Activated CD4-positive, alpha-beta T cell treated with anti-CD3 and anti-CD28 coated beads for 48 hours (primary cell): Measurements from ENCODE around the gene PKN2.

Experiments used
- DNase-seq: peaks from one replicate; pipeline ENCODE4 v3.0.0-alpha.2; 2020

Gene PKN2

DNA sequence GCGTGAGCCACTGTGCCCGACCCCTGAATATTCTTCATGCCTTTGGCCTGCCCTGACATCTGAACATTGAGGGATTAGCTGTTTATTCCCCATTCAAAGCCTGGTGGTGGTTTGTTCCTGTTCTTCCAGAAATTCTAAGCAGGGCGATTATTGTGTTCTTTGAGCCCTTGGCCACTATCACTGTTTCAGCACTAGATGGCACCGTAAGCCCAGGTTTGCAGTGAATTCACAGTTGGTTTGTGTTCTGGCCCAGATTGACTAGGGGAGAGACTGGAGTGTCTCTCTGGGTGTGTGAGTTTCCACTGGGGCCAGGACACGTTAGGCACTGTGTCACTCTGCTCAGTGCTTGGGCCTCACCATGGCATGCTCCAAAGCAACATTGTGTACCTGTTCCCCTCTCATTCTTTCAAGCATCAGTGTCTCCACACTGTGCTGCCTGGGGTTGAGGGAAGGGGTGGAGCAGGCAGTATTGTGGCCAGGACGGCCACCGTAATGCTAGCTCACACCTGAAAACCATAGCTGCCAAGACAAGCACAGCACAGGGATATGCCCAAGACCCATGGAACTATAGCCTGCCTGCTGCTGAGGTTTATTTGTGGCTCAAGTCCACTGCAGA is 52.7 kb downstream of the PKN2 start:
- DNase-seq: peak; percentile 55

DNA sequence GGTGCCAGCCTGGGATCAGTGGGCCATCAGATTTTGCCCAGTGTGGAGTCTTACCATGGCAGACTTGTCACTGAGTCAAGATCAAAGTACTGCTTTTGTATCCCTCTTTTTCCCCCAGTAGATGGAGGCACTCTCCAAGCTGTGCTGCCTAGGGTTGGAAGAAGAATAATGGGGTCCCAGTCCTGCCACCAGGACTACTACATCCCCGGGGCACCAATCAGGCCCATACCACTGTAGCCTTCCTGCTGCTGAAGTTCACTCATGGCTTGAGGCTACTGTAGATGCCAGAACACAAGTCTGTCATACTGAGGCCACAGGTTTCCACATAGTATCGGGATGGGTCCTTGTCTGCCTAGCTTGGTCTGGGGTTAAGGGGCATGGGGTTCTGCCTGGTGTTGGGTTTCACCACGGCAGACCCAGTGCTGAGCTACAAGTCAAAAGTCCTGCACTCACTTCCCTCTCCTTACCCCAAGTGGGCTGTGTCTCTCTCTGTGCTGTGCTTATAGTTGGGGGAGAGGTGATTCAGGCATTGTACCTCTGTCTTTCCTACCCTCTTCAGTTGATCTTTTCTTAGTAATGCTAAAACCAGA is 53.4 kb downstream of the PKN2 start:
- DNase-seq: no peak

DNA sequence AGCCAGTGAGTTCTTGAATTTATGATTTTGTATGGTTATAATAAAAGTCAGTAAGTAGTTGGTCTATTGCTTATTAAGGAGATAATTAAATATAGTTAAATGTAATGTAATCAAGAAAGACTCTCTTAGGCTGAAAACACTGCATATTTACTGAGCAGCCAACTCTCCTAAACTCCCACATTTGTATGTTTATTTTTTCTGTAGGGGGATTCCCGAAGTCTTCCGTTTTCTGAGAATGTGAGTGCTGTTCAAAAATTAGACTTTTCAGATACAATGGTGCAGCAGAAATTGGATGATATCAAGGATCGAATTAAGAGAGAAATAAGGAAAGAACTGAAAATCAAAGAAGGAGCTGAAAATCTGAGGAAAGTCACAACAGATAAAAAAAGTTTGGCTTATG is 56.7 kb downstream of the PKN2 start:
- no peak for DNase-seq

DNA sequence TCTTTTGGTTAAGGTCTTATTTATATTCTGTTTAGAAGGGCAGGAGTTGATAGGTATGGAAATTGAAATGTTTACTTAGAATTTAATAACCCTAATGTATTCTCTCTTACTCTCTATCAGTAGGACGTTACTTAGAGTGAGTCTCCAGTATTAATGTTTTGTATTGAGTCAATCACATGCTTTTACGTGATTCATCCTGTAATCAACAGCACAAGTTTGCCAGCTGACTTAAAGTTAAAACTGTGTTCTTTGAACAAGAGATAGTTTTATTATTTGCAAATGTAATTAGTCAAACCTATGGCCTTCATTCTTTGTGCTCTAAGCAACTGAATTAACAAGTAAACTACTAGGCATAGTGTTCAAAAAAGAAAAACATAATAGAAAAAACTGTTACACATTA is 57.3 kb downstream of the PKN2 start:
- DNase-seq: no peak

DNA sequence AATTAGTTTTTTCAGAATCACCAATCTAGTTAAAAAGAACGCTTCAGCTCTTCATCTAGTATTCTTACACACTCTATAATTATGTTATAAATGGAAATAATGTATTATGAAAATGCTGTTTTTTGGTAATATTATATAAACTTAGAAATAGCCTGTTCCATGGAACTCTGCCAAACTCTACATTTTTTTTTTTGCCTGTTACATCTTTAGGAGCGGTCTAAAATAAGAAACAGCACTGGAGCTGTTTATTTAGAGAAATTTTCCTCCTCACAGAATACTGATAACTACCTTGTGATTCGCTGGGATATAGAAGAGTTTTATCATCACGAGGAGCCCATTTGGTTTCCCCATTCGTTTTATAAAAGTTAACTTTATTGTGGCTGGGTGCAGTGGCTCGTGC is 58.5 kb downstream of the PKN2 start:
- DNase-seq: no peak

DNA sequence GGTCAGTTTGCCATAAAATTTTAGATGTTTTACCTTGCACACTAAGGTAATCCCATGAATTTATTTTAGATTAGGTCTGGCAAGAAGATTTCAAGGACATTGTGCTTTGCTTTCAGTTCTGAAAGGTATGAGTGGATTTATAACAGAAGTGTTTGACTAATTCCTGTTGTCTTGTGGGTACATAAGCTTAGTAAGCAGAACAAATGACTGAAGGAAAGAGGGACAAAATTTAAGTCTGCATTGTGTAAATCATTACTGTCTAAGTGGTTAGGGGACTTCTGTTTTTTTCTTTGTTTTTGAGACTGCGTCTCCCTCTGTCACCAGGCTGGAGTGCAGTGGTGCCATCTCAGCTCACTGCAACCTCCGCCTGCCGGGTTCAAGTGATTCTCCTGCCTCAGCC is 60.1 kb downstream of the PKN2 start:
- no peak for DNase-seq

DNA sequence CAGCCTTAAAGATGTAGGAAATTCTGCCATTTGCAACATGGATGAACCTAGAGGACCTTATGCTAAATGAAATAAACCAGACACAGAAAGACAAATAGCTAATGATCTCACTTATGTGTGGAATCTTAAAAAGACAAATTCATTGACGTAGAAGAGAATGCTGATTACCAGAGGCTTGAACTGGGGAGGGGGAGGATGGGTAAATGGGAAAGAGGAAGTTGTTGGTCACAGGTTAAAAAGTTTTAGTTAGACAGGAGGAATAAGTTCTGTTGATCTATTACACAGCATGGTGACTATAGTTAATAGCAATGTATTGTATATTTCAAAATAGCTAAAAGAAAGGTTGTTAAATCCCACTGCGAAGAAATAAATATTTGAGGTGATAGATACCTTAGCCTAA is 62.8 kb downstream of the PKN2 start:
- no peak for DNase-seq

DNA sequence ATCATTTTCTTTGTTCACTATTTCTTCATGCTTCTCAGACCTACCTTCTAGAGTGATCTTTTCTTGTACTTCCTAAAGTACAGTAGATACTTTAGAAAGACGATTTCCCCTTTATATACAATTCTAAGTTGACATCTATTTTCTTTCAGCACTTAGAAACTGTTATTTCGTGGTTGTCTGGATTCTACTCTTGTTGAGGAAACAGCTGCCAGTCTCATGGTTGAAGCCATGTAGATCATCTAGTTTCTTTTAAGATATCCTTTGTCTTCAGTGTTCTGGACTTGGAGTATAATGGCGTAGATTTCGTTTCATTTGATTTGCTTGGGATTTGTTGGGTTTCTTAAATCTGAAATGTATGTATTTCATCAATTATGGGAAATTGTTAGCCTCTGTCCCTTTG is 67.6 kb downstream of the PKN2 start:
- DNase-seq: no peak

DNA sequence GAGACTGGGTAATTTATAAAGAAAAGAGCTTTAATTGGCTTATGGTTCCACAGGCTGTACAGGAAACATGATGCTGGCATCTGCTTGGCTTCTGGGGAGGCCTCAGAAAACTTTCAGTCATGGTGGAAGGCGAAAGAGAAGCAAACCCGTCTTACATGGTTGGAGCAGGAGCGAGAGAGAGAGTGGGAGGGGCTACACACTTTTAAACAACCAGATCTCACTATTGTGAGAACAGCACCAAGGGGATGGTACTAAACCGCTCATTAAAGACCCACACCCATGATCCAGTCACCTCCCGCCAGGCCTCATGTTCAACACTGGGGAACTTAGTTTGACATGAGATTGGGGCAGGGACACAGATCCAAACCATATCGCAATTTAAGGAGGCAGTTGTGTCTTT is 69.4 kb downstream of the PKN2 start:
- DNase-seq: no peak

DNA sequence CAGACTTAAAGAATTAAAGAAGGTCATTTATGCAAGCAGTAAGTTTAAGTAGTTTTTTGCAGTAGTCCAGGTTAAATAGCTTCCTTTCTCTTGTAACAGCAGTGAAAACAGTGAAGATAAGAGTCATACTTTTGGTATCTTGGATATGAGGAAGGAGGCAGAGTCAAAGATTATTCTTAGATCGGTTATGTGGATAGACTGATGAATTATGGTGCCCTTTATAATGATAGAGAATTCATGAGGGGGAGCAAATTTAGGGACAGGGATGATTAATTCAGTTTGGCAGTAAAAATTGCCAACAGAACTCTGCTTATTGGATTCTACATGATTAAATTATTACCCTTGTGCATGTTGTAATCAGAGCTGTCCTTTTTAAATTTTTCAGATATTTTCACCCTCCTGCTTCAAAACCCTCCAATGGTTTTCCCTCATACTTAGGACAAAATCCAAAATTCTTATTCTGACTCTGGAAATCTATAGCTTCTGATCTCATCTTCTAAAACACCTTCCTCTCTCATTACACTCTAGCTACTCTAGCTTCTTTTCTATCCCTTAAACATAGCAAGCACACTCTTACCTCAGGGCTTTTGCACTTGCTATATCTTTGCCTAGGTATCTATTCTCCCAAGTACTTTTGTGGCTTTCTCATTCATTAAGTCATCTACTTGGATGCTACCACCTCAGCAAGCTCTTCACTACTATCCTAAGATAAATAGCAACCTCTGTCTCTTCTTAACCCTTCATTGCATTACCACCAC is 79.8 kb downstream of the PKN2 start:
- DNase-seq: no peak

DNA sequence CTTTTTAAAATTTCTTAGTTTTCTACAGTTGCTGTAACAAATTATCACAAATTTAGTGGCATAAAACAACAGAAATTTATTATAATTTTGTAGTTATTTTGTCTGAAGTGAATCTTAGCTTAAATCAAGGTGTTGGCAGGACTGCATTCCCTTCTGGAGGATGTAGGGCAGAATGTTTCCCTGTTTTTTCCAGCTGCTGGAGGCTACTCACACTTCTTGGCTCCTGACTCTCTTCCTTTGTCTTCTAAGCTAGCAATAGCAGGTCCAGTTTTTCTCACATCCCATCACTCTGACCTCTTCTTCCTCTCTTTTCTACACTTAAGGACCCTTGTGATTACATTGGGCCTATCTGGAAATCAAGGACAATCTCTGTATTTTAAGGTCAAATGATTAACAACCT is 84.1 kb downstream of the PKN2 start:
- no peak for DNase-seq

DNA sequence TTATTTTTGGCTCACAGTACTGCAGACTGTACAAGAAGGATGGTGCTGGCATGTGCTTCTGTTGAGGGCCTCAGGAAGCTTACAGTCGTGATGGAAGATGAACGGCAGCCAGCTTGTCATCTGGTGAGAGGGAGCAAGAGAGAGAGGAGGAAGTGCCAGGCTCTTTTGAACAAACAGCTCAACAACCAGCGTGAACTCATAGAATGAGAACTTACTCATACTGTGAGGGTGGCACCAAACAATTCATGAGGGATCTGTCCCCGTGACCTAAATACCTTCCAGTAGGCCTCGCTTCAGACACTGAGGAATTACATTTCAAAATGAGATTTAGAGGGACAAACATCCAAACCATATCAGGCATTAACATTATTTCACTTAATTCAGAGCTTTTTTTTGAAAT is 84.7 kb downstream of the PKN2 start:
- no peak for DNase-seq

DNA sequence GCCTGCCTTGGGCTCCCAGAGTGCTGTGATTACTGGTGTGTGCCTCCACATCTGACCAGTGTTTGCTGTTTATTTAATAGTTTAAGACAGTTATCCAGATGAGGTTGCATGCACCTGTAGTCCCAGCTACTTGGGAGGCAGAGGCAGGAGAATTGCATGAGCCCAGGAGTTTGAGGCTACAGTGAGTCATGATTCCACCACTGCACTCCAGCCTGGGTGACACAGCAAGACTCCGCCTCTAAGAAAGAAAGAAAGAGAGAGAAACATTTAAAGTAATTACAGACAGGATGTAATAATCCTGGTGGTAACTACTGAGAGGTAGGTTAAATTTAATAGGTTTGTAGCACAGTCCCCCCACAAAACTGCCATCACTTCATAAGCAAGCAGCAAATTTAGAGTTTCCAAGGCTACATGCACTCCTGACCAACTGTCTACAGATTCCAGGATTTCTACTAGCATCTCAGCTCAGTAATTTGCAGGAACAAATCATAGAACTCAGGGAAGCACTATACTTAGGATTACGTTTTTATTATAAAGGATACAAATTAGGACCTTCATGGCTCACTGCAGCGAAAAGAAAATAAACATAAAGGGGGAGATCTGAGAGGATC is 89.6 kb downstream of the PKN2 start:
- peak; percentile 33 for DNase-seq

DNA sequence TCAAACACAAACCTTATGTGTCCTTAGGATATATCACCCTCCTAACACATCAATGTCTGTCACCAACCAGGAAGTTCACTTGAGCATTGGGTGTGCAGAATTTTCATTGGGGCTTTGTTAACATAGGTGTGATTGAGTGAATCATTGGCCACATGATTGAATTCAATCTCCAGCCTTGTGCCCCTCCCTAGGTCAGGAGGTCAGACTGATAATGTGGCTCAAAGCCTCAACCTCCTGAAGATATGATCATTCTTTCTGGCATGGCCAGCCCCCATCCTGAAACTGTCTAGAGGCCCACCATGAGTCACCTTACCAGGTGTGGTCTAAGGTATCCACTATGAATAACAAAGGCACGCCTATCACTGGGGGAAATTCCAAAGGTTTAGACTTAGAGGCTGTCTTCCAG is 90.1 kb downstream of the PKN2 start:
- peak; percentile 58 for DNase-seq

DNA sequence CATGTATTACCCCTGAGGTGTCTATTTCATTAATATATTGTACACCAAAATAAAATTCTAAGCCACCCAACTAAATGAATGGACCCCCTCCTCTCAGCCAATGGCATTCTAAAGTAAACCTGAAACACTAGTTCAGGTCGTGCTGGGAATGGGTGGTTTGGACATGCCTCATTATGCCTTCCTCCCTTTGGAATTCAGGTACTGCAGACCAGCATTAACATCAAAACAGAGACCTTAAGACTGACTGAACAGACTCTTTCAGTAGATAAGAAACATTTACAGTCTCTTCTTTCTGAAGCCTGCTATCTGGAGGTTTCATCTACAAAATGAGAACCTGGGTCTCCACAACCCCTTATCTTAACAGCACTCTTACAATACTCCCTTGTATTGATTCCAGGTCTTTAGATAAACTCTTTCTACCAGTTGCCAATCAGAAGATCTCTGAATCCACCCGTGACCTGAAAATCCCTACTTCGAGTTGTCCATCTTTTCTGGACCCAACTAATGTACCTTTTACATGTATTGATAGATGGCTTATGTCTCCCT is 93.6 kb downstream of the PKN2 start:
- DNase-seq: no peak

DNA sequence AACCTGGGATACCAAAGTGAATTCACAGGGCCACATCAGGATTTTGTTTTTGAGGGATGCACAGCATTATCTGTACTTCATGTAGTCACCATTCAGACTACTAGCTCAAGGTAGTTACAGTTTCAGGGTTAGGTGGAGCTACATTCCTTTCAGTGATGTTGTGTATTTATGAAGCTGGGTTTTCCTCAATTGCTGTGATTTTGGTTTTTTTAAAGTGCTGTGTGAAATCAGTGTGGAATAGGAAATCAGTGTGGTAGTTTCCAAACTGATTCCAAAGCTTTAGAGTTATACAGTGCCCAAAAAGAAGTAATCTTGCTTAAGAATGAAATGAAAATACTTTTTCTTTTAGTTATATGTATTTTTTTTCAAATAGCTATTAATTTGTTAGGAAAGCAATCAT is 95.8 kb downstream of the PKN2 start:
- no peak for DNase-seq

DNA sequence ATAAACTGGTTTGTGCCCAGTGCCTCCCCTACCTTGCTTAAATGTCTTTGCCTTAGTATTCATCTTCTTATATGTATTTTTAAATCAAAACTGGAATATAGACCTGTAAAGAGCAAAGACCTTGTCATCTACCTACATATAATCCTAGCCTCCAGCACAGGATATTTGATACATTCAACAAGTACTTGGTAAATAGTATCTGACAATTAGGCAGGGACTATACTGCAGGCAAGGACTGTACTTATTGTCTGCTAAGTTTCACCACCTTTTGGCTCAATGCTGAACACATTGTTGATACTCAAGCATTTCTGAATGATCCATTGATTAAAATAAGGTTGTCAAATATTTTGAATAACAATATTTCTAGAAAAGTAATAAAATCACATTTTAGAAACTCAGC is 96.4 kb downstream of the PKN2 start:
- DNase-seq: no peak

DNA sequence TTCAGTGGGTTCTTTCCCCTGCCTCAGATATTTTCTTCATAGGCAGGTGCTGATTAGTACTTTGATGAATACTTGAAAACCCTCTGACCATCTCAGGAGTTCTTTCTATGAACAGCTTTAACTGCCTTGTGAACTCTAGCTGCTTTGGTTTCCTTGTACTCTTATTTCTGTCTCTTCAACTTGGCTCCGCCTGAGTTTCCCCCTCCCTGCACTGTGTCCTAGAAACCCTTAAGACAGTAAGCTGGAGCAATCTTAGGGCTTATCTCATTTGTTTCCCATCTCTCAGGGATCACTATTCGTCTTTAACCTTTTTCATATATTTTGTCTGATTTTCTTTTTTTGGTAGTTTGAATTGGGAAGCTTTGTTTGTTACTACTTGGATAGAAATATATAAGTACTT is 99.1 kb downstream of the PKN2 start:
- DNase-seq: no peak

DNA sequence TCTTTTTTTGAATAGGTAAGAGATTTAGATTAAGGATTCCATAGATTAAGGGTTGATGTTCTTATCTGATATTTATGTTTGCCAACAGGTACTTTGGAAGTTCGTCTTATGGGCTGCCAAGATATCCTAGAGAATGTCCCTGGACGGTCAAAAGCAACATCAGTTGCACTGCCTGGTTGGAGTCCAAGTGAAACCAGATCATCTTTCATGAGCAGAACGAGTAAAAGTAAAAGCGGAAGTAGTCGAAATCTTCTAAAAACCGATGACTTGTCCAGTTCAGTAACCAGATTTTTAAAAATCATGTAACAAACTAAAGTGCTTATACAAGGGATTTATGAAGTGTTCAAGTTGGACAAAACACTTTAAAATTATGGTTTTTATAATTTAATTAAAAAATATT is 100.5 kb downstream of the PKN2 start:
- DNase-seq: no peak

DNA sequence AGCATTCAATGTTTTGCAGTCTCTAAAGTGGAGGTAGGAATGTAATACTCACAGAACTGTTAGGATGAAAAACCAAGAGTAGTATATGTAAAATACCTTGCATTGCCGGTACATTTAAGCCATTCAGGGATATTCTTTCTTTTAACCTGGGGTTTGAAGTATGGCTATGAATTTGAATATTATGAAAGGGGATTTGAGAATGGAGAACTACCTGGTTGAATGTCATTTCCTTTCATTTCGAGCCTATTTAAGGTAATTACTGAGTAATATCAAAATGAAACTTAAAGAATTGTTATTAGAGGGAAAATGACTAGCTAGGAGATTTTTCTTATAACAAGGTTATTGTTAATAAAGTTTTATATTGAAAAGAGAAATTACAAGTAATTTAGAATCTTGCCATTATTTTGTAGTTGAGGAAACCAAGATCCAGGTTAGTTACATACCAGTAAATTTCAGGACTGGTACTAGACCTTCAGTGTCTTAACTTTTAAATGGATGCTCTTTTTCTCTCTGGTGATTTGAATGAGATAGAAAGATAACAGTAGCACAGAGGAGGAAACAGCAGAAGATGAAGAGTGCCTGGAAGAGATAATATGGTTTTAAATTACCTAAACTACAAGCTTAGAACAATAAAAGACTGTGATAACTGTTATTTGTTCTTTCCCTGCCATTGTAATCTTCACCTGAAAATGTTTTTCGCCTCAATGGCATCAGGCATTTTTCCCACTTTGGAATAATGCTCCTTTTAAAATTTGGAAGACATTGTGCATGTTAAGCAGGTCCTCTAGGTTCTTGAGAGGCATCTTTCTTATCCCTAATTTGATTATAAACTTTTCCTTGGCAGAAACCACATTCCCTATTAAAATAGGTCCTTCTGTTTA is 103.2 kb downstream of the PKN2 start:
- no peak for DNase-seq

DNA sequence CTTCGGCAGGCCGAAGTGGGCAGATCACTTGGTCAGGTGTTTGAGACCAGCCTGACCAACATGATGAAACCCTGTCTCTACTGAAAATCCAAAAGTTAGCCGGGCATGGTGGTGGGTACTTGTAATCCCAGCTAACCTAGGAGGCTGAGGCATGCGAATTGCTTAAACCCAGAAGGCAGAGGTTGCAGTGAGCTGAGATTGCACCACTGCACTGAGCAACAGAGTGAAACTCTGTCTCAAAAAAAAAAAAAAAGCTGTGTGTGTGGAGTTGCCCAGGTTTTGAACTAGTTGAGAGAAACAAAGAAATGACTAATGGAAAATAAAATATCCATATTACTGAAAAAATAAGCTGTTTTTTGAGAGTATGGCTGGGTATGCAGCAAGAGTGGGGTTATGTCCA is 107.1 kb downstream of the PKN2 start:
- DNase-seq: peak; percentile 9

DNA sequence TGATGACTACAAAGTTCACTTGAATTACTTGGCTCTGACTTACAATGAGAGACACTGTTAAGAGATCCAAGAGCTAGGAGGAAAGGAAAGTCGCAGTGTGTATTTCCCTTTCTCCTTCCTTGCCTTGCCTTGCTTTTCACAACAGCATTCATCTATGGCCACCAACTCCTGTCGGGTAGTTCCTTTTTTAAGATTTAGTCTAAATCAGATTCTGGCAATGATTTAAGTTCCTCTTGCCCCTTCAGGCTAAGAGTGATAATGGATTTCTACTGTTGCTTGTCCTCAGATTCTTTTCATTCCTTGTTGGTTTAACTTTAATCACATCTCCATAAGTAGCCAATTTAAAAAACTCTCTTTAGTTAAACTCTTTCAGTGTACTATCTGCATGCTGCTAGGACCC is 115.4 kb downstream of the PKN2 start:
- no peak for DNase-seq
